Heart left ventricle (tissue), 16 donors: ENCODE data around the gene KCNJ4. TPM values are rescaled to one million over a fixed set of nuclear protein-coding genes. Genes with fewer than 3 reads are reported as not detected.

Experiments used
- ATAC-seq, 4 donors: fragments of 200-7000 bp; cut with Tn5 transposase; one replicate each; pipeline ENCODE4 v1.9.1; 2020 to 2022; ENCODE audit warnings: moderate library complexity in 4 of 4, mild to moderate bottlenecking in 3 of 4, moderate number of reproducible peaks in 1 of 4
- DNase-seq, 5 donors: peaks; one replicate each; pipeline ENCODE4 v3.0.0-alpha.2; 2020
- H3K27ac ChIP-seq, 12 donors: fragments of 200-600 bp; sonication (generic) in 4 of 12; one replicate each; pipeline versions ENCODE4 v1.5.0 to v1.8.0; 2016 to 2022; ENCODE audit warnings: mild to moderate bottlenecking in 2 of 12
- H3K27me3 ChIP-seq, 9 donors: fragments of 200-600 bp; sonication (generic) in 2 of 9; one replicate each; pipeline versions ENCODE4 v1.5.1 to v1.8.0; 2016 to 2022; ENCODE audit warnings: mild to moderate bottlenecking in 3 of 9
- H3K36me3 ChIP-seq, 9 donors: fragments of 200-600 bp; sonication (generic) in 2 of 9; one replicate each; pipeline versions ENCODE4 v1.5.0 to v1.8.0; 2018 to 2022; ENCODE audit warnings: mild to moderate bottlenecking in 2 of 9
- H3K4me1 ChIP-seq, 12 donors: fragments of 200-600 bp; sonication (generic) in 4 of 12; one replicate each; pipeline versions ENCODE4 v1.5.0 to v1.8.0; 2016 to 2022; ENCODE audit warnings: mild to moderate bottlenecking in 3 of 12
- H3K4me3 ChIP-seq, 12 donors: fragments of 200-600 bp; sonication (generic) in 4 of 12; one replicate each; pipeline versions ENCODE4 v1.5.0 to v1.8.0; 2017 to 2022; ENCODE audit warnings: mild to moderate bottlenecking in 9 of 12, moderate library complexity in 4 of 12
- H3K9me3 ChIP-seq, 12 donors: fragments of 200-600 bp; sonication (generic) in 4 of 12; one replicate each; pipeline versions ENCODE4 v1.5.0 to v1.8.0; 2016 to 2022; ENCODE audit warnings: mild to moderate bottlenecking in 1 of 12
- CTCF ChIP-seq, 12 donors: fragments of 200-600 bp; sonication (generic) in 4 of 12; IDR thresholded peaks; one replicate each; pipeline versions ENCODE4 v1.5.0 to v1.8.0; 2018 to 2022; ENCODE audit warnings: antibody characterized with exemption in 12 of 12, mild to moderate bottlenecking in 5 of 12
- POLR2A ChIP-seq, 2 donors: fragments of 450-650 bp; IDR thresholded peaks; one replicate each; pipeline ENCODE4 v1.6.1; 2017; ENCODE audit warnings: antibody characterized with exemption in 2 of 2, mild to moderate bottlenecking in 2 of 2, moderate library complexity in 2 of 2
- WGBS, 4 donors: extraction: QIAGEN DNeasy Blood & Tissue Kit in 2 of 4; methylation state at CpG; one replicate each; pipeline versions ENCODE4 v1.1.5 to v1.1.7; 2013 to 2018; 5-methylcytosine and 5-hydroxymethylcytosine counted together
- intact Hi-C, 10 donors: fragments of 100-400 bp; cut with DNase I; formaldehyde crosslinking; loops; one replicate each; pipeline versions ENCODE4 v1.11.1 to v1.14.2; 2022
- polyA plus RNA-seq, 2 donors: library from polyadenylated mRNA; stranded (reverse); fragments of 200-250 nt; gene quantifications; one replicate each; pipeline ENCODE4 v1.2.3, GENCODE V29; 2013
- total RNA-seq, 9 donors: library from RNA; depleted of rRNA in 2 of 9; stranded (reverse); fragments of >200 nt in 2 of 9; fragmentation: NEBNext Ultra II Directional in 3 of 9; extraction: Animal tissue kit (Norgen Biotek cat#: 25700) in 3 of 9; gene quantifications; one replicate each; pipeline versions ENCODE4 v1.1.0 to v1.2.4, GENCODE V29; 2016 to 2023
- donor health status: ischemic (EF 13 %, LVEDD 7.1; RV severe dilation, severe dysfunction).
- donor health status: healthy with polysubstance abuse.
- donor health status: DM: no; HTN: yes; CAD: no.
- donor health status: DM: no; HTN: no; CAD: no.
- donor health status: ischemic (EF 25% LVEDD 6.9; RV normal size, moderate dysfunction).
- donor health status: ischemic (EF 25% LVEDD 5.7; RV mildly dilated, moderate dysfunction).
- donor health status: healthy.
- donor health status: DM: yes; HTN: yes; CAD: no.
- donor health status: ischemic (EF 35%, LVEDD 5.7; RV mildly dilated, moderate dysfunction).
- donor health status: nonischemic (EF 11% LVEDD 7.7; RV severe dilation, severe dysfunction).
- donor health status: DM: yes; HTN: yes; CAD: no.
- donor health status: PGD.
- donor health status: ischemic (EF 29% LVEDD 5.4; RV normal size, mild dysfunction).
- donor health status: nonischemic (EF 23%, LVEDD 6.1; RV moderate dilation, normal function).

The KCNJ4 gene
- total and polyA plus RNA-seq, 11 donors: 14.5 to 85.5 (median 39.7) TPM

- peak in 2 of 4 donors; percentile 15 to 21 for ATAC-seq
- Histone ChIP-seq H3K27me3 (peaks cover 0 to 80% (median 26%) of the 10 kb centered on the region in 9 donors), H3K4me3 (peak overlapping the region; percentile 32 to 84 (median 60)), H3K36me3 (no peaks in the 10 kb centered on the region), H3K27ac (peak overlapping the region in 11 of 12 donors; percentile 60 to 99 (median 92)), H3K4me1 (peaks cover 0 to 66% (median 8%) of the 10 kb centered on the region in 12 donors), H3K9me3 (no peaks in the 10 kb centered on the region)
- DNase-seq: peak in 1 of 5 donors; percentile 55
- TF ChIP-seq CTCF (IDR thresholded peaks at IDR 0.05): no peak
- TF ChIP-seq POLR2A (IDR thresholded peaks at IDR 0.05): peak in 1 of 2 donors; percentile 19
- intact Hi-C loops: loop anchor here in 3 of 10 donors (2.0 to 5.0 kb wide), 2 partner anchors 37 to 40 kb away; no protein-coding TSS in a partner anchor
- 4 to 7% (median 5%) methylated on average over 17 to 67 of the region's 67 CpGs for WGBS, 4 donors
These were observed 485 bp downstream of the KCNJ4 start for GRCh38 chr22:38454353-38455075.

GRCh38 chr22:38453996-38454352 is 1.0 kb downstream of the KCNJ4 start:
- no peak for DNase-seq
- no peak for TF ChIP-seq CTCF (IDR thresholded peaks at IDR 0.05)
- no peak for TF ChIP-seq POLR2A (IDR thresholded peaks at IDR 0.05)
- intact Hi-C loops: loop anchor here in 3 of 10 donors (2.0 to 5.0 kb wide), 2 partner anchors 37 to 39 kb away; no protein-coding TSS in a partner anchor
- Histone ChIP-seq H3K27ac (peak overlapping the region in 11 of 12 donors; percentile 49 to 99 (median 92)), H3K4me3 (peak overlapping the region in 11 of 12 donors; percentile 44 to 84 (median 61)), H3K36me3 (no peaks in the 10 kb centered on the region), H3K9me3 (no peaks in the 10 kb centered on the region), H3K27me3 (peaks cover 0 to 75% (median 26%) of the 10 kb centered on the region in 9 donors), H3K4me1 (peaks cover 0 to 71% (median 9%) of the 10 kb centered on the region in 12 donors)
- ATAC-seq: no peak
- 23 to 43% (median 36%) methylated on average over 1 to 3 of the region's 3 CpGs for WGBS, 4 donors

- peaks cover 0 to 68% (median 30%) of the 10 kb centered on the region in 9 donors for H3K27me3 ChIP-seq
- H3K4me3 ChIP-seq: peak overlapping the region in 7 of 12 donors; percentile 24 to 73 (median 62)
- ATAC-seq (no peak), DNase-seq (no peak)
- TF ChIP-seq POLR2A (IDR thresholded peaks at IDR 0.05): no peak
- no peak for TF ChIP-seq CTCF (IDR thresholded peaks at IDR 0.05)
- peaks cover 0 to 79% (median 12%) of the 10 kb centered on the region in 12 donors for H3K4me1 ChIP-seq
- H3K36me3 ChIP-seq: no peaks in the 10 kb centered on the region
- no peaks in the 10 kb centered on the region for H3K9me3 ChIP-seq
- intact Hi-C loops: loop anchor here in 2 of 10 donors (5.0 kb wide), 1 partner anchor 36 kb away; no protein-coding TSS in a partner anchor
- peak overlapping the region in 11 of 12 donors; percentile 49 to 99 (median 92) for H3K27ac ChIP-seq
- WGBS, 4 donors: 69 to 76% (median 73%) methylated on average over 11 of the region's 11 CpGs
These were observed 1.8 kb downstream of the KCNJ4 start for GRCh38 chr22:38453066-38453672.
